ENCODE results near the gene APBB1IP.
A peak's percentile ranks its signal among the peaks of the same experiment; 100 is the strongest.
"Not testable (repeated sequence)": the region's sequence is repeated elsewhere in the genome, so short reads cannot be mapped to it uniquely, and the experiment has no call there.

APBB1IP gene

GRCh38 chr10:26478061-26478460, 39.9 kb downstream of the APBB1IP start:
- no peak for DNase-seq

GRCh38 chr10:26479766-26480492, 41.8 kb downstream of the APBB1IP start:
- peak; percentile 56 for DNase-seq

- no peak for DNase-seq
These were observed 43.2 kb downstream of the APBB1IP start for GRCh38 chr10:26481315-26481692.

DNA sequence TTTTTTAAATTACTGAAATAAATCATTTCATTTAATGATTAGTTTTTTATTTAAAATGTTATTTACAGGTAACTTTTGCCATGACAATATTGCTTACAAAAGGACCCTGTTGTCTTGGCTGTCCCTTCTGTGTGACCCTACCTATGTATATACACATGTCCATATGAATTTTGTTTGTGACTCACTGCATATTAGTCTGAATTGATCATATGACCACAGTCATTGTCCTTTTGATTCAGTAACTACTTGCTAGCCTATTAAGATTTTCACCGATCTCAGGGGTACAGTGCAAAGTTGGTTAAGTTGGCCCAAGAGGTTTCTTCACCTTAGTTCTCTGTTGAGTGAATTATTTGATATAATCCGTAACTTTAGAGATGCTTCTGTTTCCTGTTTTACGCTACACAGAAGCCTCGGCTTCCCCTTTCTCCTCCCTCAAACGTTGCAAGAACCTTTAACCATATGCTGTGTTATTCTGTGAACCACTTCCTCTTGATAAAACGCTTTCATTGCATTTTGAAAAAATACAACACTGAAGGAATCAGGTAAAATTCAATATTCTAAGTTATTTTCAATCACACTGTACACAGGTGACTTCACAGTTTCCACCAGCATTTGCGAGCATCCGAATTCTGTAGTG, 43.9 kb downstream of the APBB1IP start:
- DNase-seq = no peak

DNA sequence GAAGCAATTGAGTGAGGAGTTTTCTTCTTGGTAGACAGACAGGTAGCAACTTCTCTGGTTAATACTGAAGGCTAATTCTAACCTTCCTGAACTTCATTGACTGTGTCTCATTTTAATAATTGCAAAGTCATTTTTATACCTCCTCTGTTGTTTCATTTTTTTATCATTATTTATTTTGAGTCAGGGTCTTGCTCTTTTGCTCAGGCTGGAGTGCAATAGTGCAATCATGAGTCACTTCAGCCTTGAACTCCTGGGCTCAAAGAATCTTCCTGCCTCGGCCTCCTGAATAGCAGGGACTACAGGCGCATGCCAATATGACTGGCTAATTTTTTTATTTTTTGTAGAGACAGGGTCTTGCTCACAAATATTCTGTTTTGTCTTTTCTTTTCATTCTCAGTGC, 45.4 kb downstream of the APBB1IP start:
- DNase-seq = no peak

DNA sequence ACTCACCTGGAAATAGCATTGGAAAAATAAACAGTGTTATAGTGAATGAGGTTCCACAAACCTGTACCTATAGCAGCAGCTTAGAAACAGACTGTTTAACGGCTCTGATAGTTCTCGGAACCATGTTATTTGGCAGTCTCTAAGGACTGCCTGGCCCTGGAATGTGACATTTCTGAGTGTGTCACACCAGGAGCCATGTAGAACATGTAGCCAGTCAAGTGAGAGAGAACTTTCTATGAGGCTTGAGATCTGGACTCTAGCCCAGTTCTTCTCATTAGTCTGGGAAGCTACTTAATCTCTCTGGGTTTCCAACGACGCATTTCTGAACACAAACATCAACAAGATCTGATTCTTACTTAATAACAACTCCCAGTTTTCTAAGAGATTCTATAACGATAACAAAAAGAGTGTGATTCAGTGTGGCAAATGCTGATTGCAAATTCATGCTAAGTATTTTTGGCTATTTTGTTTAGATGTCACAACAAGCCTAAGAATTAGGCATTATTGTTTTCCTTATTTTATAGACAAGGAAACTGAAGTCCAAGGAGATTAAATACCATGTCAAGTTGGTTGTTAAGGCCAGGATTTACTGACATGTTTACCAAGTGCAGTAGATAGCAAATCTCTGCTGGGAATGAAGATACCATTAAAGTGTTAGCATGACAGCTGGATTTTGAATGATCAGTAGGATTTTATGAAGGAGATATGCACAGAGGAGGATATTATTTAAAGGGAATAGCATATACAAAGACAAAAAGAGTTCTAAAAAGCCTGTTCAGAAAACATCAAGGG, 47.2 kb downstream of the APBB1IP start:
- no peak for DNase-seq

DNA sequence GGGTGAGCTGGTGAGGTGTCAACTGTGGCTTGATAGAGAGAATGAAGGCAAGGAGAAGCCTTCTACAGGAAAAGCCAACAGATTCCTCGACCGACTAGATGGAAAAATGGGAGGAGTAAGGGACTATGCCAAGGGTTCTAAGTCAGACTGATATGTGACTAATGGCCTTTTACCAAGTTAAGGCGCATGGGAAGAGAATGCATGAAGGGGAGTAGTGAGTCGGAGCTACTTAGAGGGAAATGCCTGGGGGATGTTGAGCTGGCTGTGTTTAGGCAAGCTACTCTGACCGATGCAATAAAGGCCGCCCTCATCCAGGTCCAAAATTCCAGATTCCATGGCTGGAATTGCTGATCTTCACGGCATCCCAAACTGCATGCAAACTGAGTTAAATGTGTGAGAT, 48.2 kb downstream of the APBB1IP start:
- DNase-seq = no peak

- peak; percentile 56 for DNase-seq
These were observed 49.1 kb downstream of the APBB1IP start for GRCh38 chr10:26486990-26487850.

- DNase-seq = no peak
These were observed 50.2 kb downstream of the APBB1IP start for GRCh38 chr10:26488344-26488743.

- DNase-seq = no peak
These were observed 50.9 kb downstream of the APBB1IP start for GRCh38 chr10:26489081-26489480.

- DNase-seq = not testable (repeated sequence)
These were observed 52.2 kb downstream of the APBB1IP start for GRCh38 chr10:26490367-26490766.

GRCh38 chr10:26491276-26491675, 53.1 kb downstream of the APBB1IP start:
- no peak for DNase-seq

DNA sequence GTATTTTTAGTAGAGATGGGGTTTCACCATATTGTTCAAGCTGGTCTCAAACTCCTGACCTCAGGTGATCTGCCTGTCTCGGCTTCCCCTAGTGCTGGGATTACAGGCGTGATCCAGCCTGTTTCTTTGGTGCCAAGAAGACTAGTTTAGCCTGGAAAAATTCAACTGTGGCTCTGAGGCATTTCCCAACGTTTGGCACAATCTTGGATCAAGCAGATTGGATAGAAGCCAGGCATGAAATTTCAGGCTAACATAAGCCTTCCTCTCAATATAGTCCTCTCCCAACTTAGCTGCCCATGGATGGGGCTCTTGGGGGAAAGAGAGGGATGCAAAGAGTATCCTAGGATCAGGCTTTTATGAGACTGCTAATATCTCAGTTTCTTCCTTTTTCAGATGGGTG, 53.8 kb downstream of the APBB1IP start:
- DNase-seq = no peak

GRCh38 chr10:26492725-26493124, 54.6 kb downstream of the APBB1IP start:
- not testable (repeated sequence) for DNase-seq

- no peak for DNase-seq
These were observed 55.9 kb downstream of the APBB1IP start for GRCh38 chr10:26494018-26494417.

DNA sequence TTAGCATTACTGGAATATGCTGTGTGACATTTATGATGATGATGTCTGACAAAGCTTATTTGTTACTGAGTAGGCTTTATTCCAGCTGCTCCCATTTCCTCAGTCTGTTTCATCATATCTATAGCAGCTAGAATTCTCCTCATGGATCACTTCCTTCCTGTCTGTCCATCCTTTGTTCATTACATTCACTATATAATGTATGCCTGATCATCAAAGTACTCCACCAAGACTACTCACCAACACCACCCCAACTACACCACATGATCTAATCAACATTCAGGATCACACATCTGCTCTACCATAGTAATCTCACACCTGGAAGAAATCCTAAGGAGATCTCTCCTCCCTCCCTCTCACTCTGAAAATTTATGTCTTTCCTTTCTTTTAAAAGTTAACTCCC, 61.3 kb downstream of the APBB1IP start:
- DNase-seq = no peak

GRCh38 chr10:26502986-26503385, 64.8 kb downstream of the APBB1IP start:
- DNase-seq = no peak

DNA sequence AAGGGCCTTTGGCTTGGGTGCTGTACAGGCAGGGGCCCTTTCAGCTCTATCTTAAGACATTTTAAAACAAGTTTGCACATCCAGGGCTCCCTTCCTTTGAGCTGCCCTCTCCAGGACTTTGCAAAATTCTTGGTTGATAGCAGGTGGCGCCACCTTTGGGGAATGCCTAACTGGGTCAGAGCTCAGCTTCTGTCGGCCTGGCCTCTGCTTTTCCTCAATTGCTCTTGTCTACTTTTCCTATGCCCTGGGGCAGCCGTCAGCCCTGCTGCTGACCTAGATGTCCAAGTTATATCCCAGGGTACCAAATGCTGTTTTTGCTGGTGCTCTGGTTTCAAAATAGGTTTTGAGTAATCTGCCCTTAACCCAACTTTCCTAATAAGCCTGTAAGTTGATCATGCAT, 65.8 kb downstream of the APBB1IP start:
- peak; percentile 44 for DNase-seq

DNA sequence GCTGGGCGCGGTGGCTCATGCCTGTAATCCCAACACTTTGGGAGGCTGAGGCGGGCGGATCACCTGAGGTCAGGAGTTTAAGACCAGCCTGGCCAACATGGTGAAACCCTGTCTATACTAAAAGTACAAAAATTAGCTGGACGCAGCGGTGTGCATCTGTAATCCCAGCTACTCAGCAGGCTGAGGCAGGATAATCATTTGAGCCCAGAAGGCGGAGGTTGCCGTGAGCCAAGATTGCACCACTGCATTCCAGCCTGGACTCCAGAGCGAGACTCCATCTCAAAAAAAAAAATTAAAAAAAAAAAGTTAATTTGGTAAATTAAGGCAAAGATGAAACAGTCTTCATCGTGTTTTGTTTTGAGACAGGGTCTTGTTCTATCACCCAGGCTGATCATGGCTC, 66.3 kb downstream of the APBB1IP start:
- DNase-seq = not testable (repeated sequence)

DNA sequence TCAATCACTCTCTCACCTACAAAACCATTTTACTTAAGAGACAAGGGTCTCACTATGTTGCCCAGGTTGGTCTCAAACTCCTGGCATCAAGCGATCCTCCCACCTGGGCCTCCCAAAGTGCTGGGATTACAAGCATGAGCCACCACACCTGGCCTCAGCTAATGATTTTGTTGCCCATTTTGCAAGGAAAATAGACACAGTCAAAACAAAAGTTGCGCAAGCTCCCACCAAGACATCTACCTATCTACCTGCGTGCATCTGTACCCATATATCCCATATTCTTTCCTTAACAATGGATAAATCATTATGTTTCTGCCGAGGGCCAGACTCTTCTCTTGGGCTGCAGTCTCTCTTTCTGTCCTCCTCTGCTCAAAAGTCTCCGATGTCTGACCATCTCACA, 67.3 kb downstream of the APBB1IP start:
- DNase-seq = no peak

GRCh38 chr10:26506736-26507135, 68.6 kb downstream of the APBB1IP start:
- no peak for DNase-seq

DNA sequence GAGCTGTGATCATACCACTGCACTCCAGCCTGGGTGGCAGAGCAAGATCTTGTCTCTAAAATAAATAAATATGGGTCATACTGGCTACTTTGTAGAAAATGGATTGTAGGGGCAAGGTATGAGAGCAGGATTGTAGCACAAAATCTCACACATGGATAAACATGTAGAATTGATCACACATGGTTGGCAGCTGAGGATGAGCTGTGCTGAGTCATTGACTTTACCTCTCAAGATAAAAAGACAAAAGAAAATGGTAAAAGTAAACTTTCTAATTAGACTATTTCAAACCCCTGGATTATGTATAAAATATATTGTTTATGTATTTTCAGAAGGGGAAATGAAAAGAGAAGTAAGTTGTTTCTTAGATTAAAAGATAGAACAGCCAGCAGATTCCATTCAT, 69.3 kb downstream of the APBB1IP start:
- no peak for DNase-seq

- no peak for DNase-seq
These were observed 69.9 kb downstream of the APBB1IP start for GRCh38 chr10:26508016-26508415.

All from activated T-cell treated with anti-CD3 and anti-CD28 coated beads, Interleukin-2, amount 50 U/mL, for 1 hour (primary cell).